Measurements from ENCODE around the gene CTU2.

The CTU2 gene

DNA sequence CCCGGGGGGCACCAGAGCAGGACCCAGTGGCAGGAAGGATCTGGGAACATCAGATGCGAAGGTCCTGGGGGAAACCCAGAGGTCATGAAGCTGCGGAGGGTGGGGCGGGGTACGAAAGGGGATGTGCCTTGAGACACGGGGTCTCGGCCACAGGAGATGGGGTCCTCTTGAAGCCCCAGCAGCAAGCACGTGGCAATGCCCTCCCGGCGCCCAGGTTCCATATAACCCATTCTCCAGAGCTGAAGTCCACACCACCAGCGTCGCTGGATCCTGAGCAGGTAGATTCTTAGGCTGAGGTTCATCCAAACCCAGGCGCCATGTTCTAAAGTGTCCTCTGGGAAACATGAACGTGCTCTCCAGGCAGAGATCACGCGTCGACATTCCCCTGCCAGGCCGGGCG, 57.8 kb downstream of the CTU2 start:
- no peak for DNase-seq

- no peak for DNase-seq
Measured at GRCh38 chr16:88764913-88765349, 58.6 kb downstream of the CTU2 start.

All from CD4-positive, alpha-beta T cell treated with Interferon gamma for 1 hour (primary cell).